Measurements from ENCODE around the gene STAG3.
A peak's percentile ranks its signal among the peaks of the same experiment; 100 is the strongest.

The STAG3 gene

DNA sequence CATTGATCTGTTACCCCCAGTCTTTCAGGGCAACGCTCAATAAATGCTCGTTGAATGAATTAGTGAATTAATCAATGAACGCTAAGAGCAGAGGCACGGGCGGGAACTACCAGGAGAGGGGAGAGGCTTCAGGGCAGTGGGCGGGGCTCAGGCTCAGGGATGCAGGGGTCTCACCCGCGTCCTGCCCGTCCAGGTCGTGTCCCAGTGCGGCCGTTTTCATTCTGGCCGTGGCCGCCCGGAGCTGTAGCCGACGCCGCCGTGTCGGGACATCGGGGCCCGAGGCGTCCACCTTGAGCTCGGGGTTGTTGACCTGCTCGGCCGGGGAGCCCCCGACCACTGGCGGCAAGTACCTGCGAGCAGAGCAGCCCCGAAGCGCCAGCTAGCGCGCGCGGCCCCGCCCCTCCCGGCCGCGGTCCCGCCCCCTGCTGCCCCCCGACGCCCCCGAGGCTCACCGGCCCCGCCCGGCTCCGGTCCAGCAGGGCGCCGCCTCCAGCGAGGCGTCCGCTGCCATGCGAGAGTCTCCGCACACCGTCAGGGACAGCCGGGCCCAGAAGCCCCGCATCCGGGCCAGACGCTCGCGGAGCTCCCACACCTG is 6.5 kb upstream of the STAG3 start:
- no peak for DNase-seq
- Histone ChIP-seq H3K36me3 (no peaks in the 10 kb centered on the region), H3K4me1 (peaks cover 0 to 33% (median 20%) of the 10 kb centered on the region in 4 donors), H3K27ac (no peak overlapping the region), H3K4me3 (peak overlapping the region; percentile 29 to 52), H3K9me3 (no peaks in the 10 kb centered on the region), H3K27me3 (peaks cover 0 to 27% of the 10 kb centered on the region in 2 donors)
- intact Hi-C loops (cut with DNase I; ENCODE audit: low total_unique reads), result no loop called here
- TF ChIP-seq, protein P1, sequence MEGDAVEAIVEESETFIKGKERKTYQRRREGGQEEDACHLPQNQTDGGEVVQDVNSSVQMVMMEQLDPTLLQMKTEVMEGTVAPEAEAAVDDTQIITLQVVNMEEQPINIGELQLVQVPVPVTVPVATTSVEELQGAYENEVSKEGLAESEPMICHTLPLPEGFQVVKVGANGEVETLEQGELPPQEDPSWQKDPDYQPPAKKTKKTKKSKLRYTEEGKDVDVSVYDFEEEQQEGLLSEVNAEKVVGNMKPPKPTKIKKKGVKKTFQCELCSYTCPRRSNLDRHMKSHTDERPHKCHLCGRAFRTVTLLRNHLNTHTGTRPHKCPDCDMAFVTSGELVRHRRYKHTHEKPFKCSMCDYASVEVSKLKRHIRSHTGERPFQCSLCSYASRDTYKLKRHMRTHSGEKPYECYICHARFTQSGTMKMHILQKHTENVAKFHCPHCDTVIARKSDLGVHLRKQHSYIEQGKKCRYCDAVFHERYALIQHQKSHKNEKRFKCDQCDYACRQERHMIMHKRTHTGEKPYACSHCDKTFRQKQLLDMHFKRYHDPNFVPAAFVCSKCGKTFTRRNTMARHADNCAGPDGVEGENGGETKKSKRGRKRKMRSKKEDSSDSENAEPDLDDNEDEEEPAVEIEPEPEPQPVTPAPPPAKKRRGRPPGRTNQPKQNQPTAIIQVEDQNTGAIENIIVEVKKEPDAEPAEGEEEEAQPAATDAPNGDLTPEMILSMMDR (IDR thresholded peaks at IDR 0.05), result no peak

- no peak for DNase-seq
Measured at GRCh38 chr7:100171840-100172239, 5.9 kb upstream of the STAG3 start.

GRCh38 chr7:100173806-100174495 is 3.8 kb upstream of the STAG3 start:
- no peak for DNase-seq
- peaks cover 0 to 30% (median 23%) of the 10 kb centered on the region in 4 donors for H3K4me1 ChIP-seq

More at GRCh38 chr7:100171840-100172239, 5.9 kb upstream of the STAG3 start:
- H3K4me3 ChIP-seq, result peak overlapping the region; percentile 29 to 52
- TF ChIP-seq, protein P1 (IDR thresholded peaks at IDR 0.05), result no peak
- no peak overlapping the region for H3K27ac ChIP-seq
- H3K9me3 ChIP-seq, result no peaks in the 10 kb centered on the region
- peaks cover 0 to 26% of the 10 kb centered on the region in 2 donors for H3K27me3 ChIP-seq
- no peaks in the 10 kb centered on the region for H3K36me3 ChIP-seq
- intact Hi-C loops (cut with DNase I; ENCODE audit: low total_unique reads), result no loop called here
- H3K4me1 ChIP-seq, result peaks cover 0 to 34% (median 22%) of the 10 kb centered on the region in 4 donors

DNA sequence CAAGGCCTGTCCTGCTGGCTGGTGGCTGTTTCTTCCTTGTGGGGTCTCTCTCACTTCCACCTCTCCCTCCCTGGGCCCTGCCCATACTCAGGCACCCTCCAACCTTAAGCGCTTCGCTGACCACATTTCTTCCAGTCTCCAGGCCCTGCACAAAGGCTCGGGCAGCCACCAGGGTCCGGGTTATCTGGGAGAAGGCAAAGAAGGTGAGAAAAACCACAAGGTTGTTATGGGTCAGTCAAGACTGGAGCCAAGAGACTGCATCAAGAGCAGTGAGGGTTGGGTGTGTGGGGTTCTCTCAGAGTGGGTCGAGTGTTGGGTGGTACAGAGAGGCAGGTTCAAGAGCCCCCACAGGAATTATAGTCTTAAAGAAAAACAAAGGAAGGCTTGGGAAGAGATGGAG is 3.1 kb upstream of the STAG3 start:
- Histone ChIP-seq H3K36me3 (no peaks in the 10 kb centered on the region), H3K4me1 (peaks cover 0 to 28% (median 20%) of the 10 kb centered on the region in 4 donors), H3K27ac (no peak overlapping the region), H3K9me3 (no peaks in the 10 kb centered on the region), H3K4me3 (no peak overlapping the region), H3K27me3 (peaks cover 0 to 23% of the 10 kb centered on the region in 2 donors)
- no peak for DNase-seq
- TF ChIP-seq, protein P1 (IDR thresholded peaks at IDR 0.05), result no peak
- intact Hi-C loops (cut with DNase I; ENCODE audit: low total_unique reads), result no loop called here

More at GRCh38 chr7:100173806-100174495, 3.8 kb upstream of the STAG3 start:
- TF ChIP-seq, protein P1 (IDR thresholded peaks at IDR 0.05), result no peak
- Histone ChIP-seq H3K9me3 (no peaks in the 10 kb centered on the region), H3K4me3 (no peak overlapping the region), H3K27me3 (peaks cover 0 to 23% of the 10 kb centered on the region in 2 donors), H3K27ac (no peak overlapping the region), H3K36me3 (no peaks in the 10 kb centered on the region)
- intact Hi-C loops (cut with DNase I; ENCODE audit: low total_unique reads), result no loop called here

- TF ChIP-seq, protein P1 (IDR thresholded peaks at IDR 0.05), result no peak
- Histone ChIP-seq H3K9me3 (no peaks in the 10 kb centered on the region), H3K36me3 (no peaks in the 10 kb centered on the region), H3K27me3 (peaks cover 0 to 23% of the 10 kb centered on the region in 2 donors), H3K4me1 (peaks cover 0 to 28% (median 20%) of the 10 kb centered on the region in 4 donors), H3K27ac (no peak overlapping the region), H3K4me3 (no peak overlapping the region)
- DNase-seq, result no peak
- intact Hi-C loops (cut with DNase I; ENCODE audit: low total_unique reads), result no loop called here
Measured at GRCh38 chr7:100175296-100175935, 2.3 kb upstream of the STAG3 start.

Data from tibial artery (tissue), 4 donors.